Measurements from ENCODE around the gene TCF12.

TCF12 gene

DNA sequence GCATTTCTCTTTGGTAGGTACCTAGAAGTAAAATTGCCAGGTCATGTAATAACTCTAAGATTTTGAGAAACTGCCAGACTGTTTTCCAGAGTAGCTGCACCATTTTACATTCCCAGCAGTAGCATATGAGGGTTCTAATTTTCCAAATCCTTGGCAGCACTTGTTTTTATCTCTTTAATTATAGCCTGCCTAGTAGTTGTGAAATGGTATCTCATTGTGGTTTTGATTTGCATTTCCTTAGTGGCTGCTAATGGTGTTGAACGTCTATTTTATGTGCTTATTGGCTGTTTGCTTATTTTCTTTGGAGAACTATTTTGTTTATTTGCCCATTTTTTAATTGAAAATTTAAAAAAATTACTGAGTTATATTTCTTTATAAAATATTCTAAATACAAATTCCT lies 117.9 kb downstream of the TCF12 start:
- Histone ChIP-seq H3K27ac (ENCODE audit: low read length) (no peak overlapping the region), H3K27me3 (ENCODE audit: low read depth, low read length) (no peaks in the 10 kb centered on the region), H3K4me3 (ENCODE audit: low read depth in 1 of 2, low read length in 2 of 2) (no peak overlapping the region), H3K4me1 (ENCODE audit: control insufficient read depth in 1 of 2, insufficient read depth in 2 of 2, low read length in 2 of 2) (peaks cover 0 to 41% of the 10 kb centered on the region in 2 donors), H3K9me3 (ENCODE audit: control insufficient read depth in 1 of 2, low read length in 2 of 2) (no peaks in the 10 kb centered on the region), H3K36me3 (ENCODE audit: control insufficient read depth in 1 of 2, insufficient read depth in 2 of 2, low read length in 2 of 2) (no peaks in the 10 kb centered on the region)

- Histone ChIP-seq H3K27me3 (ENCODE audit: low read depth, low read length) (no peaks in the 10 kb centered on the region), H3K36me3 (ENCODE audit: control insufficient read depth in 1 of 2, insufficient read depth in 2 of 2, low read length in 2 of 2) (no peaks in the 10 kb centered on the region), H3K9me3 (ENCODE audit: control insufficient read depth in 1 of 2, low read length in 2 of 2) (no peaks in the 10 kb centered on the region), H3K4me3 (ENCODE audit: low read depth in 1 of 2, low read length in 2 of 2) (no peak overlapping the region), H3K4me1 (ENCODE audit: control insufficient read depth in 1 of 2, insufficient read depth in 2 of 2, low read length in 2 of 2) (peaks cover 0 to 42% of the 10 kb centered on the region in 2 donors), H3K27ac (ENCODE audit: low read length) (no peak overlapping the region)
Observed at GRCh38 chr15:57037548-57037947, 119.1 kb downstream of the TCF12 start.

GRCh38 chr15:57038040-57038439 lies 119.6 kb downstream of the TCF12 start:
- no peaks in the 10 kb centered on the region for H3K9me3 ChIP-seq (ENCODE audit: control insufficient read depth in 1 of 2, low read length in 2 of 2)
- no peaks in the 10 kb centered on the region for H3K27me3 ChIP-seq (ENCODE audit: low read depth, low read length)
- H3K36me3 ChIP-seq (ENCODE audit: control insufficient read depth in 1 of 2, insufficient read depth in 2 of 2, low read length in 2 of 2) = no peaks in the 10 kb centered on the region
- H3K4me1 ChIP-seq (ENCODE audit: control insufficient read depth in 1 of 2, insufficient read depth in 2 of 2, low read length in 2 of 2) = peaks cover 0 to 38% of the 10 kb centered on the region in 2 donors
- no peak overlapping the region for H3K27ac ChIP-seq (ENCODE audit: low read length)
- H3K4me3 ChIP-seq (ENCODE audit: low read depth in 1 of 2, low read length in 2 of 2) = no peak overlapping the region

GRCh38 chr15:57038496-57038895 lies 120.1 kb downstream of the TCF12 start:
- Histone ChIP-seq H3K9me3 (ENCODE audit: control insufficient read depth in 1 of 2, low read length in 2 of 2) (no peaks in the 10 kb centered on the region), H3K4me3 (ENCODE audit: low read depth in 1 of 2, low read length in 2 of 2) (no peak overlapping the region), H3K36me3 (ENCODE audit: control insufficient read depth in 1 of 2, insufficient read depth in 2 of 2, low read length in 2 of 2) (no peaks in the 10 kb centered on the region), H3K4me1 (ENCODE audit: control insufficient read depth in 1 of 2, insufficient read depth in 2 of 2, low read length in 2 of 2) (peaks cover 0 to 34% of the 10 kb centered on the region in 2 donors), H3K27me3 (ENCODE audit: low read depth, low read length) (no peaks in the 10 kb centered on the region), H3K27ac (ENCODE audit: low read length) (no peak overlapping the region)

DNA sequence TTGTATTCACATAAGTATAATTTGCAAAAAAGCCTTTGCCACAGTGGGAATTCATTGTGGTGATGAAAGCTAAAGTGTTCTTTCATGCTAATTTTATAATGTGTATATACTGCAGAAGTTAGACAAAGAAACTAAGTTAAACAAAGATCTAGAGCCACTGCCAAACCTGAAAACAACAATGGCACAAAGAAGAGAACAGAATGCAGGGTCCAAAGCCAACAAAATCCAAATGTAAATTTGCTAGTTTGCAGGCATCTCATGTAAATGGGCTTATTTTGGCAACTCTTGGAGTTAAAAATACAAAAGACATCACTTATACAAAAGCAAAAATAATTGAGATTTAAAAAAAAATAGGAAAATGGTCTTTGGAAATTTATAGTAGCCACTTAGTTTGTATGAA lies 123.0 kb downstream of the TCF12 start:
- H3K4me1 ChIP-seq (ENCODE audit: control insufficient read depth in 1 of 2, insufficient read depth in 2 of 2, low read length in 2 of 2) = peaks cover 0 to 42% of the 10 kb centered on the region in 2 donors
- no peaks in the 10 kb centered on the region for H3K9me3 ChIP-seq (ENCODE audit: control insufficient read depth in 1 of 2, low read length in 2 of 2)
- H3K27me3 ChIP-seq (ENCODE audit: low read depth, low read length) = no peaks in the 10 kb centered on the region
- H3K36me3 ChIP-seq (ENCODE audit: control insufficient read depth in 1 of 2, insufficient read depth in 2 of 2, low read length in 2 of 2) = no peaks in the 10 kb centered on the region
- no peak overlapping the region for H3K4me3 ChIP-seq (ENCODE audit: low read depth in 1 of 2, low read length in 2 of 2)
- H3K27ac ChIP-seq (ENCODE audit: low read length) = no peak overlapping the region

GRCh38 chr15:57044072-57044702 lies 125.7 kb downstream of the TCF12 start:
- Histone ChIP-seq H3K4me1 (ENCODE audit: control insufficient read depth in 1 of 2, insufficient read depth in 2 of 2, low read length in 2 of 2) (peaks cover 0 to 46% of the 10 kb centered on the region in 2 donors), H3K27ac (ENCODE audit: low read length) (no peak overlapping the region), H3K9me3 (ENCODE audit: control insufficient read depth in 1 of 2, low read length in 2 of 2) (no peaks in the 10 kb centered on the region), H3K36me3 (ENCODE audit: control insufficient read depth in 1 of 2, insufficient read depth in 2 of 2, low read length in 2 of 2) (no peaks in the 10 kb centered on the region), H3K27me3 (ENCODE audit: low read depth, low read length) (no peaks in the 10 kb centered on the region), H3K4me3 (ENCODE audit: low read depth in 1 of 2, low read length in 2 of 2) (no peak overlapping the region)

DNA sequence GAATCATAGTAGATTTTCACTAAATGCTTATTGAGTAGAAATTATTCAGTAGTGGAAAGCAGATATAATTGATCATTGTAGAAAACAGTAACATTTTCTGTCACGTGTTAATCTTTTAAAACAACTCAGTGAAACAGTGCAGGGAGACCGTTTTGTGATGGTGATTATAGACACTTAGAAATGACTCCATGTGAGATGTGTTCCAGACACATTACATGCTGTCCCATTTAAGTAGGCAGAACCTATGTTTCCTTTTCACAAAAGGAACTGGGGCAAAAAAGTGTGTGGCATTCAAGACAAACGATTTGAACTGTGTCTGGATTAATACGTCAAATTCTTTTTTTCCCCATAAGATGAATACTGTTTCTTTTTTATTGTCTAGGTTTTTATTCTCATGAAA lies 126.5 kb downstream of the TCF12 start:
- Histone ChIP-seq H3K9me3 (ENCODE audit: control insufficient read depth in 1 of 2, low read length in 2 of 2) (no peaks in the 10 kb centered on the region), H3K27me3 (ENCODE audit: low read depth, low read length) (no peaks in the 10 kb centered on the region), H3K4me1 (ENCODE audit: control insufficient read depth in 1 of 2, insufficient read depth in 2 of 2, low read length in 2 of 2) (peaks cover 0 to 47% of the 10 kb centered on the region in 2 donors), H3K27ac (ENCODE audit: low read length) (no peak overlapping the region), H3K36me3 (ENCODE audit: control insufficient read depth in 1 of 2, insufficient read depth in 2 of 2, low read length in 2 of 2) (no peaks in the 10 kb centered on the region), H3K4me3 (ENCODE audit: low read depth in 1 of 2, low read length in 2 of 2) (no peak overlapping the region)

GRCh38 chr15:57045741-57046382 lies 127.4 kb downstream of the TCF12 start:
- Histone ChIP-seq H3K27ac (ENCODE audit: low read length) (no peak overlapping the region), H3K27me3 (ENCODE audit: low read depth, low read length) (no peaks in the 10 kb centered on the region), H3K4me3 (ENCODE audit: low read depth in 1 of 2, low read length in 2 of 2) (no peak overlapping the region), H3K36me3 (ENCODE audit: control insufficient read depth in 1 of 2, insufficient read depth in 2 of 2, low read length in 2 of 2) (no peaks in the 10 kb centered on the region), H3K9me3 (ENCODE audit: control insufficient read depth in 1 of 2, low read length in 2 of 2) (no peaks in the 10 kb centered on the region), H3K4me1 (ENCODE audit: control insufficient read depth in 1 of 2, insufficient read depth in 2 of 2, low read length in 2 of 2) (peaks cover 0 to 39% of the 10 kb centered on the region in 2 donors)

GRCh38 chr15:57048930-57049549 lies 130.6 kb downstream of the TCF12 start:
- no peaks in the 10 kb centered on the region for H3K27me3 ChIP-seq (ENCODE audit: low read depth, low read length)
- H3K9me3 ChIP-seq (ENCODE audit: control insufficient read depth in 1 of 2, low read length in 2 of 2) = no peaks in the 10 kb centered on the region
- no peak overlapping the region for H3K27ac ChIP-seq (ENCODE audit: low read length)
- H3K4me1 ChIP-seq (ENCODE audit: control insufficient read depth in 1 of 2, insufficient read depth in 2 of 2, low read length in 2 of 2) = peaks cover 0 to 25% of the 10 kb centered on the region in 2 donors
- no peaks in the 10 kb centered on the region for H3K36me3 ChIP-seq (ENCODE audit: control insufficient read depth in 1 of 2, insufficient read depth in 2 of 2, low read length in 2 of 2)
- no peak overlapping the region for H3K4me3 ChIP-seq (ENCODE audit: low read depth in 1 of 2, low read length in 2 of 2)

DNA sequence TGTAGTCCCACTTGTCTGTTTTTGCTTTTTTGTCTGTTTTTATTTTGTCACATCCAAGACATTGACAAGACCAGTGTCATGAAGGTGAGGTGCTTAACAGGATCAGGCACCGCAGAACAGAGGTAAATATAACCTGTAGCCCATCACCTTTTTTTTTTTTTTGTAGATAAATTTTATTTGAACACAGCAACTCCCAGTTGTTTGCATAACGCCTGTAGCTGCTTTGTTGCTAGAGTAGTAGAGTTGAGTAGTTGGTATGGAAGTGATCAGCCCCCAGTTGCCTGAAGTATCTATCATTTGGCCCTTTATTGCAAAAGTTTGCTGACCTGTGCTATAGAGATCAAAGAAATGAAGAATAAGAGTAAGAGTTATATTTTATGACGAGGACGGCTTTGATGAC lies 135.0 kb downstream of the TCF12 start:
- Histone ChIP-seq H3K4me1 (ENCODE audit: control insufficient read depth in 1 of 2, insufficient read depth in 2 of 2, low read length in 2 of 2) (peaks cover 0 to 24% of the 10 kb centered on the region in 2 donors), H3K36me3 (ENCODE audit: control insufficient read depth in 1 of 2, insufficient read depth in 2 of 2, low read length in 2 of 2) (no peaks in the 10 kb centered on the region), H3K27me3 (ENCODE audit: low read depth, low read length) (no peaks in the 10 kb centered on the region), H3K27ac (ENCODE audit: low read length) (no peak overlapping the region), H3K4me3 (ENCODE audit: low read depth in 1 of 2, low read length in 2 of 2) (no peak overlapping the region), H3K9me3 (ENCODE audit: control insufficient read depth in 1 of 2, low read length in 2 of 2) (no peaks in the 10 kb centered on the region)

DNA sequence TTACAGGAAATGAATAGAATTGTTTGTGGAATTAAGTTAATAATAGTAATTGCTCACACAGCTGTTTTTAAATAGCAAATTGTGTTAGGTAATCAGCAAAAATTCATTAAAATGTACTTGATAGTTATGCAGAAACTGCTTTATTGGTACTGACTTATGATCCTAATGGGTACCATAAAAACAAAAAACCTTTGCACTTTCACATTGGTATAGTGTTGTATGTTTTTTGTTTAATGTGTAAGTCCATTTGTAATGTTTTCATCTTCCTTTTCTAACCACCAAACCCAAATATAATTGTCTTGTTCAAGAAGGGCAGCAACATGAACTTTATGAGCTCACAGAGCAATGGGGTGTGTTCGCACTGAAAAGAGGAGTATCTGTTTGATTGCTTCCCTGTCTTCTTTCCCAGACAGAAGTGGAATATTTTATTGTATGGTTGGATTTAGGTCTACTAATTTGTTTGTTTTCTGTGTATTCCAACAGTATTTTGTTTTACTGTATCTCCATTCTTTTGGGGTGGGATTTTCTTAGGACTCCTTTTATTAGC lies 135.8 kb downstream of the TCF12 start:
- Histone ChIP-seq H3K4me3 (ENCODE audit: low read depth in 1 of 2, low read length in 2 of 2) (no peak overlapping the region), H3K36me3 (ENCODE audit: control insufficient read depth in 1 of 2, insufficient read depth in 2 of 2, low read length in 2 of 2) (no peaks in the 10 kb centered on the region), H3K27ac (ENCODE audit: low read length) (no peak overlapping the region), H3K9me3 (ENCODE audit: control insufficient read depth in 1 of 2, low read length in 2 of 2) (no peaks in the 10 kb centered on the region), H3K4me1 (ENCODE audit: control insufficient read depth in 1 of 2, insufficient read depth in 2 of 2, low read length in 2 of 2) (peaks cover 0 to 28% of the 10 kb centered on the region in 2 donors), H3K27me3 (ENCODE audit: low read depth, low read length) (no peaks in the 10 kb centered on the region)

All from muscle layer of duodenum (tissue), 2 donors.